Stimulated activated CD4-positive, alpha-beta T cell treated with anti-CD3 and anti-CD28 coated beads, TNF-alpha, amount 100 ng/mL, for 24 hours (primary cell): Measurements from ENCODE around the gene PICK1.
"Not testable (repeated sequence)": the region's sequence is repeated elsewhere in the genome, so short reads cannot be mapped to it uniquely, and the experiment has no call there.

ENCODE experiments used
- DNase-seq, 3 experiments: peaks; one replicate each; pipeline ENCODE4 v3.0.0-alpha.2; 2020; ENCODE audit warnings: low read depth in 3 of 3

PICK1 gene

GRCh38 chr22:38030311-38031133 is 26.7 kb upstream of the PICK1 start:
- DNase-seq: no peak

GRCh38 chr22:38031491-38031890 is 25.7 kb upstream of the PICK1 start:
- DNase-seq: no peak

DNA sequence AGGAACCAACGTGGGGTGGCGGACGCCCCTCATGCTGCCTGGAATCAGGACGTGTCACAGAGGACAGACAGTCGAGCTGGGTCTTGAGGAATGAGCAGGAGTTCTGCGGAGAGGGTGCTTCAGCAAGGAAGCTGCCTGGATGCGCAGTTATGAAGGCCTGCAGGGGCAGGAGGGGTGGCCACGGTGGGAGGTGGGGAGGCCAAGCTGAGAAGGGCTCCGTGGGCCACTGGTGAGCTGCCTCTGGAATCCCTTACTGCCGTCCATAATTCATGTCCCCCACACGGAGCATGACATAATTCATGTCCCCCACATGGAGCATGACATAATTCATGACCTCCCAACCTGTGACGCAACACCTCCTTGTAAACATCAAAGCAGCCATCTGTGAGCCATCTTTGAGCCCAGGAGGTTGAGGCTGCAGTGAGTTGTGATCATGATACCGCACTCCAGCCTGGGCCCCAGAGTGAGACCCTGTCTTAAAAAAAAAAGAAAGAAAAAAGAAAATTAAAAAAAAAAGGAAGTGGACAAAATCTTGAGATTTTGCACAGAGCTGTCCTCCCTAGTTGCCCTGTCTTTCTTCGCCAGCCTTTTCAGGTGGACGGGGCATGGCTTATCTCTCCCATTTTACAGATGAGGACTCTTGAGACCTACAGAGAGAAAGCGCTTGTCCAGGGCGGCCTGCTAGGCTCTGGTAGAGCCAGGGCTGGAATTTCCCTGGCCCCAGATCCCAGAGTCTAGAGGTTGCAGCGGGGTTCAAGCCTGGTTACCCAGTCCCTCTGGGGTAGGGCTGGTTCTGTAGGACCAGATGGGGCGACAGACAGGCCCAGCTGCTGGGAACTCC is 24.3 kb upstream of the PICK1 start:
- DNase-seq: no peak

DNA sequence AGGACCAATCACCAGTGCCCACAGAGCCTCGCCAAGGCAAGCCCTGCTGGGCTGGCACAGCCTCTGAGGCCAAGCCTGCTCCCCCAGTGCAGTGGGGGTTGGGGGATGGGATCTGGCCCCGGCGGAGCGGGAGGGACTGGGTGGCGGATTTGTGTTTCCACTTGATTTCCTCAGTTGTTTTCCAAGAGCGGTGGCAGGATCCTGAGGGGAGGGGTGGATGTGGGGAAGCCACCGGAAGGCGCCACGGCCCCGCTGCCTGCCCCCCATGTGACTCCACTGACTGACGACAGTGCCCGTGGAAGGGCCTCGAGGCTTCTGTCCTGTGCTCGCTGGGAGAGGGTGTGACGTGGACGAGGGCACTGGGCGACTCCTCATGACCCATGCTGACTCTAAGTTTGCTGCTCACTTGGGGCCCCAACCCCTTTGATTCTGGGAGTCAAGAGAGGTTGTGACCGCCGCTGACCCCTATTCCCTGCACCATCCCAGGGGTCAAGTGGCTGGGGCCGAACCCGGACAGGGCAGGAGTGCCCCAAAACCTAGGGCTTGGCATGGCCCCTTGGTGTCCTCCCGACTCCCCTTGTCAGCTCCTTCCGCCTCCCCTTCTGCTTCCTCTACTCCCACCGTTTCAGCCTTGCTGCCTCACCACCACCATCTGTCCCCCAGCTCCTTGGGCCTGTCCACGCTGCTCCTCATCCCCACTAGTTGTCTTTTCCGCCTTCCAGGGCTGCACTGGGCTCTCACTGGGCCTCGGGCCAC is 23.5 kb upstream of the PICK1 start:
- no peak for DNase-seq

GRCh38 chr22:38034278-38034882 is 22.8 kb upstream of the PICK1 start:
- DNase-seq: no peak

GRCh38 chr22:38034884-38035529 is 22.2 kb upstream of the PICK1 start:
- DNase-seq: no peak

- DNase-seq: no peak
These were observed 21.7 kb upstream of the PICK1 start for GRCh38 chr22:38035530-38035885.

GRCh38 chr22:38036392-38037062 is 20.7 kb upstream of the PICK1 start:
- DNase-seq: no peak

GRCh38 chr22:38037367-38038150 is 19.6 kb upstream of the PICK1 start:
- DNase-seq: not testable (repeated sequence)

GRCh38 chr22:38038426-38038825 is 18.8 kb upstream of the PICK1 start:
- DNase-seq: no peak

- no peak for DNase-seq
These were observed 18.1 kb upstream of the PICK1 start for GRCh38 chr22:38038890-38039812.

GRCh38 chr22:38040953-38041759 is 16.0 kb upstream of the PICK1 start:
- DNase-seq: no peak

DNA sequence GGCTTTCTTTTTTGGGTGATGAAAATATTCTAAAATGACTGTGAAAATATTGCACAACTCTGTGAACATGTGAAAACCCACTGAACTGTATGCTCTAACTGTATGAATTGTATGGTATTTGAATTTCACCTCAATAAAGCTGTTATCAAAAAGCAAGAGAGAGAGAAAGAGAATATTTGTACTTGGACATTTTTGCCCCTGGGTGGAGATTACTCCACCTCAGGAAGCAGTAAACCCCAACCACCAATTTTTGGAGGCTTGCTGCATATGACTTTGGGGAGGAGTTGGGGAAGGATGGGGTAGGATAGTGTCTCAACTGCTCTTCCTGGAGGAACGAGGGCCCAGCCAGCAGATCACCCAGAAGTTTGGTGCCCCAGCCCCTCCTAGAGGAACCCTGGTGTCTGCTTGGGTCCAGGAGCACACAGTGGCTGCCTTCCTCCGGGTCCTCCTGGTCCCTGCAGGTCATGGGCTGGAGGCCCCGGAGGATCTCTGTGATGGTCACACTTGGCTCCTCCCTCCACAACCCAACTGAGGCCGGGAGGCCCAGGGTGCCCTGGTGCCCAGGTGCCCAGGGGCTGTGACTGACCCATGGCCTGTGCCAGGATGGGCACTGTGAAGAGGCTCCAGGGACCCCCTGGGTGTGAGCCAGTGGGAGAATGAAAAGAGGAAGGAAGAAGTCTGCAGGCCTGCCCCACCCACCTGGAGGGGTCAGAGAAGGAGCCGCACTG is 15.3 kb upstream of the PICK1 start:
- DNase-seq: no peak

DNA sequence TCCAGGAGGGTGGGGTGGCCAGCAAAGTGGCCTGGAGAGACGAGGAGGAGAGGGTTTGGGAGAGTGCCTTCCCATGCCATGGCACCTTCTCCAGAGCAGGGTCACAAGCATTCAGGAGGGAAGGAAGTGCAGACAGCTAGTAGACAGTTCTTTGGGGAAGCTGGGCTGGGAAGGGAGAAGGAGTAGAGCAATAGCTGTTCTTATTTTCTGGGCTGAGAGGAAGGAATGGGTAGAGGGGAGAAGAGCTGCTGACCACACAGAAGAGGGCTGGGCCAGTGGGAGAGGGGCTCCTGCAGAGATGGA is 14.8 kb upstream of the PICK1 start:
- no peak for DNase-seq

DNA sequence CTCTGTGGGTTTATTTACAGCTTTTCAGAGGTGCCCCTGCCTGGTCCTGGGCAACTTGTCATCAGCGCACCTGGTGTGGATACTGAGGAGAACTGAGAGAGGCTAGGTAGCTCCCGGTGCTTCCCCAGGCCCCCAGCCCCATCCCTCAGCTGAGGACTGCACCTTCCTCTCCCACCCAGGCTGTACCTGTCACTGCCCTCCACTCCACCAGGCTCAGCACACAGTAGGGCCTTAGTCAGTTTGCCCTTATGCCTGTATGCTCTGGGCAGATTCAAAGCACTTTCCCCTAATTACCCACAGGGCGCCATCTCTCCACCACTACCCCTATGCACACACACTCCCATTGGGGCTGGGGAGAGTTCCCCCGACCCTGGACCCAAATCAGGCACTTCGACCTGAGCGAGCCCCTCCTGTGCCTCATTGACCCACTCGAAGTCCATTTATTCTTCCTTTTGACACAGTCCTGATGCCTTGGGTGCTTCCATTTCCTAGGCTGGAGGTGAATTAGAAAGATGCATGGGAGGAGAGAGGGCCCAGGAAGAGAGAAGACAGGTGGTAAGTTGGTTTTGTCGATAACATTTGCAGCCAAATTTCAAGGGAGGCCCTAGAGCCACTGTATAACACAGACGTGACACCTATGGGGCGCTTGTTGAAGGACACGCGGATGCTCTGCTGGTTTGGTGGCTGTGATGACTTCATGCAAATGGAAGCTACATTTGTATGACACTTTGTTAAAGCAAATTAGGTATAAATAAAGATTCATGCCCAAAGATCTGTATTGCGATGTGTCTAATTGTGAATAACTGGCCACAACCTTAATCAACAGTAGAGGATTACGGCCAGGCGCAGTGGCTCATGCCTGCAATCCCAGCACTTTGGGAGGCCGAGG is 13.8 kb upstream of the PICK1 start:
- DNase-seq: no peak

DNA sequence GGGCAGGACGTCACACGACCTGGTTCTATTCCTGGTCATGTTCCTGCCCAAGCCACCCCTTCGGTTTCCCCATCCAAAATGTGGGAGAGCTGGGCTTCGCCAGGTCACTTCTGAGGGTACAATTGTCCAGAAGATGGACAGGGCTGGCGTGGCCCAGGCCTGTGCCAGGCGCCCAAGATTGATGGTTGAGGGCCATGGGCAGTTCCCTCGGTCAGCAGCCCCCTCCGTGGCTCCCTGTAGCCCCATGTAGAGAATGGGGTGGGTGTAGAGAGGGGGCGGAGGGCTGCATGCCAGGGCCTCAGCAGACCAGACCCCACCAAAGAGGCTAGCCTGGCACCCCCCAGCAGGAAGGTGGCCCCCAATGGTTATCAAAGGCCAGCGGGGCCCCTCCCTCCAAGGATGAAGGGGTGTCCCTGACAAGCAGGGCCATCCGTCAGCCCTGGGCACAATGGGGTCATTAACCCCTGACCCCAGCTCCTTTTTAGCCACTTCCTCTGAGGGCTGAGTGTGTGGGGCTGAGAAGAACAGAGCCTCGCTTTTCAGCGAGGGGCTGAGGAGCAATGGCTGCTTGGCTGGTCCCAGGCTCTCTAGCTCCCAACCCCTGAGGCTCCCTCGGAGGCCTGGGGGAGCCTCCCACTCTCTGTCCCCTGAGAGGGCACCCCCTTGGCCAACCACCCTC is 11.0 kb upstream of the PICK1 start:
- DNase-seq: no peak
